ENCODE results near the gene NDUFA7. TPM values are rescaled to one million over a fixed set of nuclear protein-coding genes. Genes with fewer than 3 reads are reported as not detected.
"Not testable (repeated sequence)": the region's sequence is repeated elsewhere in the genome, so short reads cannot be mapped to it uniquely, and the experiment has no call there.

The NDUFA7 gene
- total and polyA plus RNA-seq, 2 donors from 2014 or later, result 51.2 to 304 TPM

GRCh38 chr19:8342684-8343482 lies 21.7 kb upstream of the NDUFA7 start, which contains the start of gene KANK3:
Gene KANK3 (minus strand): TSS chr19:8343262. CDS start chr19:8337828, 5,434 bp downstream.
- no peaks in the 10 kb centered on the region for H3K4me1 ChIP-seq (ENCODE audit: control insufficient read depth in 2 of 3, insufficient read depth in 2 of 3, low read depth in 1 of 3, low read length in 3 of 3)
- H3K36me3 ChIP-seq (ENCODE audit: control insufficient read depth in 2 of 3, insufficient read depth in 3 of 3, low read length in 3 of 3), result no peaks in the 10 kb centered on the region
- peak; percentile 84 for FAIRE-seq
- peak; percentile 95 to 99 (median 96) for DNase-seq
- peak within 1 kb of the TSS; percentile 89 to 91 for H3K27ac ChIP-seq (ENCODE audit: low read depth in 2 of 2, low read length in 2 of 2)
- peak within 1 kb of the TSS in 2 of 3 donors; percentile 65 for H3K9ac ChIP-seq (ENCODE audit: low read length in 3 of 3)
- intact Hi-C loops (cut with DNase I), result no loop called here
- peak within 1 kb of the TSS in 2 of 3 donors; percentile 29 to 61 for H3K4me3 ChIP-seq (ENCODE audit: low read length in 3 of 3)
- no peaks in the 10 kb centered on the region for H3K9me3 ChIP-seq (ENCODE audit: control insufficient read depth in 2 of 3, insufficient read depth in 1 of 3, low read length in 3 of 3)
- peaks cover 3% of the 10 kb centered on the region for H3K27me3 ChIP-seq (ENCODE audit: control insufficient read depth, insufficient read depth, low read length)
- TF ChIP-seq, protein P1, sequence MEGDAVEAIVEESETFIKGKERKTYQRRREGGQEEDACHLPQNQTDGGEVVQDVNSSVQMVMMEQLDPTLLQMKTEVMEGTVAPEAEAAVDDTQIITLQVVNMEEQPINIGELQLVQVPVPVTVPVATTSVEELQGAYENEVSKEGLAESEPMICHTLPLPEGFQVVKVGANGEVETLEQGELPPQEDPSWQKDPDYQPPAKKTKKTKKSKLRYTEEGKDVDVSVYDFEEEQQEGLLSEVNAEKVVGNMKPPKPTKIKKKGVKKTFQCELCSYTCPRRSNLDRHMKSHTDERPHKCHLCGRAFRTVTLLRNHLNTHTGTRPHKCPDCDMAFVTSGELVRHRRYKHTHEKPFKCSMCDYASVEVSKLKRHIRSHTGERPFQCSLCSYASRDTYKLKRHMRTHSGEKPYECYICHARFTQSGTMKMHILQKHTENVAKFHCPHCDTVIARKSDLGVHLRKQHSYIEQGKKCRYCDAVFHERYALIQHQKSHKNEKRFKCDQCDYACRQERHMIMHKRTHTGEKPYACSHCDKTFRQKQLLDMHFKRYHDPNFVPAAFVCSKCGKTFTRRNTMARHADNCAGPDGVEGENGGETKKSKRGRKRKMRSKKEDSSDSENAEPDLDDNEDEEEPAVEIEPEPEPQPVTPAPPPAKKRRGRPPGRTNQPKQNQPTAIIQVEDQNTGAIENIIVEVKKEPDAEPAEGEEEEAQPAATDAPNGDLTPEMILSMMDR (IDR thresholded peaks at IDR 0.05; ENCODE audit: borderline replicate concordance, extremely low read depth, insufficient read depth), result no peak

- H3K4me3 ChIP-seq (ENCODE audit: low read length in 3 of 3), result peak overlapping the region in 2 of 3 donors; percentile 29 to 46
- H3K4me1 ChIP-seq (ENCODE audit: control insufficient read depth in 2 of 3, insufficient read depth in 2 of 3, low read depth in 1 of 3, low read length in 3 of 3), result peaks cover 0 to 2% (median 0%) of the 10 kb centered on the region in 3 donors
- TF ChIP-seq, protein P1 (IDR thresholded peaks at IDR 0.05; ENCODE audit: borderline replicate concordance, extremely low read depth, insufficient read depth), result no peak
- intact Hi-C loops (cut with DNase I), result no loop called here
- H3K9me3 ChIP-seq (ENCODE audit: control insufficient read depth in 2 of 3, insufficient read depth in 1 of 3, low read length in 3 of 3), result no peaks in the 10 kb centered on the region
- DNase-seq (no peak), FAIRE-seq (no peak)
- no peaks in the 10 kb centered on the region for H3K36me3 ChIP-seq (ENCODE audit: control insufficient read depth in 2 of 3, insufficient read depth in 3 of 3, low read length in 3 of 3)
- H3K9ac ChIP-seq (ENCODE audit: low read length in 3 of 3), result peak overlapping the region in 1 of 3 donors; percentile 51
- H3K27me3 ChIP-seq (ENCODE audit: control insufficient read depth, insufficient read depth, low read length), result peaks cover 3% of the 10 kb centered on the region
- H3K27ac ChIP-seq (ENCODE audit: low read depth in 2 of 2, low read length in 2 of 2), result peak overlapping the region; percentile 76 to 89
These were observed 21.1 kb upstream of the NDUFA7 start for GRCh38 chr19:8342316-8342683.

GRCh38 chr19:8341504-8341903 lies 20.3 kb upstream of the NDUFA7 start:
- H3K4me1 ChIP-seq (ENCODE audit: control insufficient read depth in 2 of 3, insufficient read depth in 2 of 3, low read depth in 1 of 3, low read length in 3 of 3); H3K4me3 ChIP-seq (ENCODE audit: low read length in 3 of 3); H3K36me3 ChIP-seq (ENCODE audit: control insufficient read depth in 2 of 3, insufficient read depth in 3 of 3, low read length in 3 of 3); FAIRE-seq; H3K27me3 ChIP-seq (ENCODE audit: control insufficient read depth, insufficient read depth, low read length); intact Hi-C loops (cut with DNase I); DNase-seq; H3K9me3 ChIP-seq (ENCODE audit: control insufficient read depth in 2 of 3, insufficient read depth in 1 of 3, low read length in 3 of 3): not testable (repeated sequence)
- peak overlapping the region; percentile 76 to 89 for H3K27ac ChIP-seq (ENCODE audit: low read depth in 2 of 2, low read length in 2 of 2)
- peak overlapping the region in 1 of 3 donors; percentile 51 for H3K9ac ChIP-seq (ENCODE audit: low read length in 3 of 3)

DNA sequence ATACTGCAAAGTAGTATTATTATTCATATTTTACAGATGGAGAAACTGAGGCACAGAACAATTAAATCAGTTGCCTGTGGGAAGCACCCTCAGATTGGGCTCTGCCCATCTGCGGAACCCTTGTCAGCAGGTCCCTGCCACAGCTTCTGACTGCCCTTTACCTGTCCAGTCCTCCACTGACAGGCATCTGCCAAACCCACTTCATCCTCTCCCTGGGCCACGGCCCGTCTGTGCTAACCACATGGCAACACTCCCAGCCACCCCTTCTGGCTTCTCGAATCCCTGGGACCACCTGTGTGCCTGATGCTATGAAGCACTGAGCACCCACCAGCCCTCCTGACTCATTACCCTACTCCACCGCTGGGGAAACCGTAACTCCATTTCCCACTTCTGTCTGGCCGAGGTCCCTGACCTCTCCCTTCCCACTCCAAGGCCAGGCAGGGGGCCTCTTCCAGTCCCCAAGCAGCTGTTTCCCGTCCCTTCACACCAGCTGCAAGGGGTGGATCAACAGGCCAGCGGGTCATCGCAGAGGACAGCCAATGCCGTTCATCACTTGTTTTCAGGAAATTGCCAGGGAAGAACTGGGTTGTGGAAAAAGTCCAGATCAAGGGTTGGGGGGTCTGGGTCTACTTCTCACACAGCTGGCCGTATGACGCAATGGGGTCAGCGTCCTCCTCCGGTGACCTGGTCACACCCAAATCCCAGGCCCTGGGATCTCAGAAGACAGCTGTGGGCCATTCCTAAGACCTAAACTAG lies 19.3 kb upstream of the NDUFA7 start:
- Histone ChIP-seq H3K27me3 (ENCODE audit: control insufficient read depth, insufficient read depth, low read length) (peaks cover 7% of the 10 kb centered on the region), H3K4me3 (ENCODE audit: low read length in 3 of 3) (peak overlapping the region in 1 of 3 donors; percentile 6), H3K27ac (ENCODE audit: low read depth in 2 of 2, low read length in 2 of 2) (peak overlapping the region; percentile 32 to 60), H3K9me3 (ENCODE audit: control insufficient read depth in 2 of 3, insufficient read depth in 1 of 3, low read length in 3 of 3) (no peaks in the 10 kb centered on the region), H3K9ac (ENCODE audit: low read length in 3 of 3) (no peak overlapping the region), H3K4me1 (ENCODE audit: control insufficient read depth in 2 of 3, insufficient read depth in 2 of 3, low read depth in 1 of 3, low read length in 3 of 3) (peaks cover 0 to 5% (median 0%) of the 10 kb centered on the region in 3 donors), H3K36me3 (ENCODE audit: control insufficient read depth in 2 of 3, insufficient read depth in 3 of 3, low read length in 3 of 3) (no peaks in the 10 kb centered on the region)
- intact Hi-C loops (cut with DNase I), result no loop called here
- peak in 2 of 5 donors; percentile 78 to 88 for DNase-seq
- TF ChIP-seq, protein P1 (IDR thresholded peaks at IDR 0.05; ENCODE audit: borderline replicate concordance, extremely low read depth, insufficient read depth), result no peak
- FAIRE-seq, result no peak
